ENCODE results near the gene BMP6. TPM values are rescaled to one million over a fixed set of nuclear protein-coding genes. Genes with fewer than 3 reads are reported as not detected.

The BMP6 gene
- total RNA-seq, 2 experiments from 2014 or later, result 0.38 to 1.1 TPM

GRCh38 chr6:7770601-7771000 is 44.7 kb downstream of the BMP6 start:
- Histone ChIP-seq H3K79me2 (ENCODE audit: insufficient read depth, low read depth, low read length) (no peaks in the 10 kb centered on the region), H2AFZ (ENCODE audit: low read length) (no peak overlapping the region), H3K9me3 (ENCODE audit: low read length) (no peaks in the 10 kb centered on the region), H4K20me1 (ENCODE audit: insufficient read depth, low read length) (no peaks in the 10 kb centered on the region), H3K9me2 (ENCODE audit: insufficient read depth, low read length) (no peaks in the 10 kb centered on the region), H3K4me2 (ENCODE audit: low read length) (no peak overlapping the region), H3K4me3 (ENCODE audit: low read depth, low read length, poor library complexity, severe bottlenecking) (no peak overlapping the region), H3K36me3 (ENCODE audit: insufficient read depth, low read length) (no peaks in the 10 kb centered on the region), H3K27ac (ENCODE audit: low read depth, low read length, poor library complexity, severe bottlenecking) (no peak overlapping the region), H3K4me1 (ENCODE audit: insufficient read depth, low read length, poor library complexity, severe bottlenecking) (no peaks in the 10 kb centered on the region)
- intact Hi-C loops (cut with micrococcal nuclease; ENCODE audit: unreplicated experiment), result no loop called here
- BruUV-seq (replicated peaks), result no TSS peak
- TF ChIP-seq, protein P1, sequence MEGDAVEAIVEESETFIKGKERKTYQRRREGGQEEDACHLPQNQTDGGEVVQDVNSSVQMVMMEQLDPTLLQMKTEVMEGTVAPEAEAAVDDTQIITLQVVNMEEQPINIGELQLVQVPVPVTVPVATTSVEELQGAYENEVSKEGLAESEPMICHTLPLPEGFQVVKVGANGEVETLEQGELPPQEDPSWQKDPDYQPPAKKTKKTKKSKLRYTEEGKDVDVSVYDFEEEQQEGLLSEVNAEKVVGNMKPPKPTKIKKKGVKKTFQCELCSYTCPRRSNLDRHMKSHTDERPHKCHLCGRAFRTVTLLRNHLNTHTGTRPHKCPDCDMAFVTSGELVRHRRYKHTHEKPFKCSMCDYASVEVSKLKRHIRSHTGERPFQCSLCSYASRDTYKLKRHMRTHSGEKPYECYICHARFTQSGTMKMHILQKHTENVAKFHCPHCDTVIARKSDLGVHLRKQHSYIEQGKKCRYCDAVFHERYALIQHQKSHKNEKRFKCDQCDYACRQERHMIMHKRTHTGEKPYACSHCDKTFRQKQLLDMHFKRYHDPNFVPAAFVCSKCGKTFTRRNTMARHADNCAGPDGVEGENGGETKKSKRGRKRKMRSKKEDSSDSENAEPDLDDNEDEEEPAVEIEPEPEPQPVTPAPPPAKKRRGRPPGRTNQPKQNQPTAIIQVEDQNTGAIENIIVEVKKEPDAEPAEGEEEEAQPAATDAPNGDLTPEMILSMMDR (conservative IDR thresholded peaks at IDR 0.05; ENCODE audit: low read length), result no peak
- no peak for TF ChIP-seq EZH2phosphoT487 (IDR thresholded peaks at IDR 0.05; ENCODE audit: borderline replicate concordance, low read depth, low read length)
- POLR2A ChIA-PET, result no interaction called here
- CTCF ChIA-PET (ENCODE audit: unreplicated experiment), result no interaction called here
- DNase-seq (ENCODE audit: low spot score), result no peak

GRCh38 chr6:7773322-7773721 is 47.4 kb downstream of the BMP6 start:
- POLR2A ChIA-PET, result interaction anchor here (0.6 kb wide), 1 partner anchor 734 kb away, joined by 3 read pairs; no protein-coding TSS in a partner anchor
- H3K27ac ChIP-seq (ENCODE audit: low read depth, low read length, poor library complexity, severe bottlenecking), result no peak overlapping the region
- no peaks in the 10 kb centered on the region for H3K36me3 ChIP-seq (ENCODE audit: insufficient read depth, low read length)
- TF ChIP-seq, protein P1 (conservative IDR thresholded peaks at IDR 0.05; ENCODE audit: low read length), result no peak
- no peaks in the 10 kb centered on the region for H3K79me2 ChIP-seq (ENCODE audit: insufficient read depth, low read depth, low read length)
- CTCF ChIA-PET (ENCODE audit: unreplicated experiment), result no interaction called here
- H3K9me3 ChIP-seq (ENCODE audit: low read length), result no peaks in the 10 kb centered on the region
- no peak overlapping the region for H2AFZ ChIP-seq (ENCODE audit: low read length)
- H3K4me3 ChIP-seq (ENCODE audit: low read depth, low read length, poor library complexity, severe bottlenecking), result no peak overlapping the region
- H3K4me2 ChIP-seq (ENCODE audit: low read length), result no peak overlapping the region
- DNase-seq (ENCODE audit: low spot score), result no peak
- H4K20me1 ChIP-seq (ENCODE audit: insufficient read depth, low read length), result no peaks in the 10 kb centered on the region
- BruUV-seq (replicated peaks), result no TSS peak
- intact Hi-C loops (cut with micrococcal nuclease; ENCODE audit: unreplicated experiment), result no loop called here
- no peaks in the 10 kb centered on the region for H3K9me2 ChIP-seq (ENCODE audit: insufficient read depth, low read length)
- H3K4me1 ChIP-seq (ENCODE audit: insufficient read depth, low read length, poor library complexity, severe bottlenecking), result no peaks in the 10 kb centered on the region

DNA sequence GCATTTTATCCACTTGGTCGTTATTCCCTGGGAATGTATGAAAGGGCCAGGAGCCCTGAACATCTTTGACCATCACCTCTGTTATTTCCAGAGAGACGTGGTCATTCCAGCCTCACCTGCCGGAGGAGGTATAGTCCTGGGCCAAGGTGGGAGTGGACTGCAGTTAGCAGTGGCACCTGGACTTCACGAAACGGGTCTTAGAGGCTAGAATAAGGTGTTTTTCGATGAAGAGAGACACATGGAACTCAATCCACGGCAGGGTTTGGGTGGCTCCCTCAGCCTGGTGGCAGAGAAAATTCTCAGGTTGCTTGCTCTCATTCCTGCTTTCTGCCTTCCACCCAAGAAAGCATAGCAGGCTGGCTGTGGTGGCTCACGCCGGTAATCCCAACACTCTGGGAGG is 48.0 kb downstream of the BMP6 start:
- ChIA-PET CTCF (ENCODE audit: unreplicated experiment) (no interaction called here), POLR2A (no interaction called here)
- intact Hi-C loops (cut with micrococcal nuclease; ENCODE audit: unreplicated experiment), result no loop called here
- no peaks in the 10 kb centered on the region for H3K36me3 ChIP-seq (ENCODE audit: insufficient read depth, low read length)
- TF ChIP-seq, protein P1 (conservative IDR thresholded peaks at IDR 0.05; ENCODE audit: low read length), result no peak
- no peak for TF ChIP-seq EZH2phosphoT487 (IDR thresholded peaks at IDR 0.05; ENCODE audit: borderline replicate concordance, low read depth, low read length)
- H3K27ac ChIP-seq (ENCODE audit: low read depth, low read length, poor library complexity, severe bottlenecking), result no peak overlapping the region
- no peak overlapping the region for H3K4me3 ChIP-seq (ENCODE audit: low read depth, low read length, poor library complexity, severe bottlenecking)
- DNase-seq (ENCODE audit: low spot score), result no peak
- H3K4me2 ChIP-seq (ENCODE audit: low read length), result no peak overlapping the region
- no peaks in the 10 kb centered on the region for H3K9me2 ChIP-seq (ENCODE audit: insufficient read depth, low read length)
- no peak overlapping the region for H2AFZ ChIP-seq (ENCODE audit: low read length)
- H3K9me3 ChIP-seq (ENCODE audit: low read length), result no peaks in the 10 kb centered on the region
- H3K79me2 ChIP-seq (ENCODE audit: insufficient read depth, low read depth, low read length), result no peaks in the 10 kb centered on the region
- H3K4me1 ChIP-seq (ENCODE audit: insufficient read depth, low read length, poor library complexity, severe bottlenecking), result no peaks in the 10 kb centered on the region
- H4K20me1 ChIP-seq (ENCODE audit: insufficient read depth, low read length), result no peaks in the 10 kb centered on the region
- BruUV-seq (replicated peaks), result no TSS peak

Data from OCI-LY7 (cell line).